ENCODE data around the gene RASSF10. TPM values are rescaled to one million over a fixed set of nuclear protein-coding genes. Genes with fewer than 3 reads are reported as not detected.
"Not testable (repeated sequence)": the region's sequence is repeated elsewhere in the genome, so short reads cannot be mapped to it uniquely, and the experiment has no call there.

The RASSF10 gene
- total and polyA plus RNA-seq, 8 donors = 0.06 to 0.41 (median 0.26) TPM; not detected in 4

DNA sequence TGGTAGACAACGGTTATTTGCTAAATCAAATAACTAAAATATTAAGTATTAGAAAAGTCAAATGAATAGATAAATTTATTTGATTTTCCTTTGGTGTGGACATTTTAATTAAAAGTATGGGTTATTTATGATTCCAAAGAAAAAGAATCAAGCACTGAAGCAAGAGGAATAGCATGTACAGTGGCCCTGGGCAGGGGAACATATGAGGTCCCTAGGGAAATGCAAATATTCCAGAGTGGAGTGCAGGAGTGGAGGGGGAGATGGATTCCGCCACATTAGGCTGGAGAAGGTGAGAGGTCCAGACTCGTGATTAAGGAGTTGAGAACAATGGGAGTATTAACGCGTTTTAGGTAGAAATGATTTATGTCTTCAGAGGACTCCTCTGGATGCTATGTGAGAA lies 30.0 kb downstream of the RASSF10 start:
- Histone ChIP-seq H3K4me3 (no peak overlapping the region), H3K27me3 (no peaks in the 10 kb centered on the region), H3K27ac (no peak overlapping the region), H3K9me3 (no peaks in the 10 kb centered on the region), H3K36me3 (no peaks in the 10 kb centered on the region), H3K4me1 (peaks cover 0 to 4% (median 3%) of the 10 kb centered on the region in 3 donors)
- DNase-seq = no peak
- TF ChIP-seq, protein P1, sequence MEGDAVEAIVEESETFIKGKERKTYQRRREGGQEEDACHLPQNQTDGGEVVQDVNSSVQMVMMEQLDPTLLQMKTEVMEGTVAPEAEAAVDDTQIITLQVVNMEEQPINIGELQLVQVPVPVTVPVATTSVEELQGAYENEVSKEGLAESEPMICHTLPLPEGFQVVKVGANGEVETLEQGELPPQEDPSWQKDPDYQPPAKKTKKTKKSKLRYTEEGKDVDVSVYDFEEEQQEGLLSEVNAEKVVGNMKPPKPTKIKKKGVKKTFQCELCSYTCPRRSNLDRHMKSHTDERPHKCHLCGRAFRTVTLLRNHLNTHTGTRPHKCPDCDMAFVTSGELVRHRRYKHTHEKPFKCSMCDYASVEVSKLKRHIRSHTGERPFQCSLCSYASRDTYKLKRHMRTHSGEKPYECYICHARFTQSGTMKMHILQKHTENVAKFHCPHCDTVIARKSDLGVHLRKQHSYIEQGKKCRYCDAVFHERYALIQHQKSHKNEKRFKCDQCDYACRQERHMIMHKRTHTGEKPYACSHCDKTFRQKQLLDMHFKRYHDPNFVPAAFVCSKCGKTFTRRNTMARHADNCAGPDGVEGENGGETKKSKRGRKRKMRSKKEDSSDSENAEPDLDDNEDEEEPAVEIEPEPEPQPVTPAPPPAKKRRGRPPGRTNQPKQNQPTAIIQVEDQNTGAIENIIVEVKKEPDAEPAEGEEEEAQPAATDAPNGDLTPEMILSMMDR (IDR thresholded peaks at IDR 0.05) = no peak
- ATAC-seq = no peak
- FAIRE-seq = no peak
- intact Hi-C loops (cut with DNase I) = no loop called here
- 87 to 93% methylated on average over 5 of the region's 5 CpGs for WGBS, 2 donors

- Histone ChIP-seq H3K9me3 (no peaks in the 10 kb centered on the region), H3K27ac (no peak overlapping the region), H3K36me3 (no peaks in the 10 kb centered on the region), H3K4me1 (peaks cover 0 to 4% (median 3%) of the 10 kb centered on the region in 3 donors), H3K27me3 (no peaks in the 10 kb centered on the region), H3K4me3 (no peak overlapping the region)
- peak; percentile 37 to 82 (median 47) for ATAC-seq
- intact Hi-C loops (cut with DNase I) = no loop called here
- TF ChIP-seq, protein P1 (IDR thresholded peaks at IDR 0.05) = no peak
- no peak for FAIRE-seq
- DNase-seq = no peak
- 24 to 37% methylated on average over 4 of the region's 4 CpGs for WGBS, 2 donors
Measured at GRCh38 chr11:13040969-13041561, 31.9 kb downstream of the RASSF10 start.

DNA sequence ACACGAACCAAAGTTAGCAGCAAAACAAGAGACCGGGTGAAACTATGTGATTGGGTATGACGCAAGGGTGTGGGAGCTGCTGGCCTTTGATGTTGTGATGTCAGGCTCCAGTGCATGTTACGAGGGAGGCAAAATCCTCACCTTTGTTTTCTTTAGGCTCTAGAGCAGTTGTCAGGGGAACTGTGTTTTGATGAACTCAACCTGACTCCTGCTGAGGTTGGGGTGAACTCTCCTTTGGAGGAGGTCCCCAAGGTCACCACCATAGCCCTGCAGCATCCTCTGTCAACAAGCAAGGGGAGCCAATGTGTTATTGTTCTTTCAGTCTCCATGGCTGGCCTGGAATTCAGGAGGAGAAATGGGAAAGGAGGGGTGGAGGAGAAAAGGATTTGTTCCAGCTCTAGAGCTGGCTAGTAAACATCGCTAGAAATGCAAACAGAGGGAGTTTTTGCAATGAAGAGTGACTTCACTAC lies 33.8 kb downstream of the RASSF10 start:
- Histone ChIP-seq H3K27ac (no peak overlapping the region), H3K4me1 (peaks cover 0 to 4% (median 3%) of the 10 kb centered on the region in 3 donors), H3K9me3 (no peaks in the 10 kb centered on the region), H3K4me3 (no peak overlapping the region), H3K27me3 (no peaks in the 10 kb centered on the region), H3K36me3 (no peaks in the 10 kb centered on the region)
- FAIRE-seq (no peak), DNase-seq (no peak), ATAC-seq (peak in 1 of 4 donors; percentile 28)
- intact Hi-C loops (cut with DNase I) = no loop called here
- TF ChIP-seq, protein P1 (IDR thresholded peaks at IDR 0.05) = no peak
- 73 to 76% methylated on average over 5 of the region's 5 CpGs for WGBS, 2 donors

DNA sequence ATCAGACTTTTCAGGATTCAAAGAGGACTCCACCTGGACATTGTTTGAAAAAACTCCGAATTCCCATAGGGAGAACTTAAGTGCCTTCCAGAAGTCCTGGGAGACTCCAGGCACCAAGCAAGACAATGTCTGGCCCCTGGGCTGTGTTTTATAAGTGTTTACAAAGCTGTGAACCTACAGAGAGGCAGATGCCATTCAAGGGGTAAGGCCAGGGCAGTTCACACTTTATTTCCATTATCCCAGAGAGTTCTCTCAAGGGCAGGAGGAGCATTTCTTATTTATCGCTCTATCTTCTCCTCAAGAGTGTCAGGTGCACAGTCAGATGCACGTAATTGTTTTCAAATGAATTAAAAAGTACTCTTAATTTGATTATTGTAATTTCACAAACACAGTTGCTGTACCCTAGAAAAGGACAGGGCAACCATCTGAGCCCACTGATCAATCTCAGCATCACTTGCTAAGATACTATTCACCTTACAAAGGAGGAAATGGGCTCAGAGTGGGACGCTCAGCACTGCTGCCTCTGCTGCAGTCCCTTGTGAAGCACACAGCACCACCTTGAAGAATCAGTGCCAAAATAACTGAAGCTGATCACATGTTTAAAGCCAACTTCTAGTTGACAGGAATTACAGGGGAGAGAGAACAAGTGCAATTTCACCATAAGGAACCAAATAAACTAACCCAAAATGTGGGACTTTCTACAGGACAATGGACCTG lies 35.0 kb downstream of the RASSF10 start:
- no peaks in the 10 kb centered on the region for H3K27me3 ChIP-seq
- 75 to 76% methylated on average over 4 of the region's 4 CpGs for WGBS, 2 donors
- H3K4me1 ChIP-seq = peaks cover 0 to 3% (median 0%) of the 10 kb centered on the region in 3 donors
- H3K4me3 ChIP-seq = no peak overlapping the region
- ATAC-seq = peak in 1 of 4 donors; percentile 68
- H3K9me3 ChIP-seq = no peaks in the 10 kb centered on the region
- no peak for DNase-seq
- no peak for FAIRE-seq
- H3K36me3 ChIP-seq = no peaks in the 10 kb centered on the region
- TF ChIP-seq, protein P1 (IDR thresholded peaks at IDR 0.05) = no peak
- intact Hi-C loops (cut with DNase I) = no loop called here
- no peak overlapping the region for H3K27ac ChIP-seq

DNA sequence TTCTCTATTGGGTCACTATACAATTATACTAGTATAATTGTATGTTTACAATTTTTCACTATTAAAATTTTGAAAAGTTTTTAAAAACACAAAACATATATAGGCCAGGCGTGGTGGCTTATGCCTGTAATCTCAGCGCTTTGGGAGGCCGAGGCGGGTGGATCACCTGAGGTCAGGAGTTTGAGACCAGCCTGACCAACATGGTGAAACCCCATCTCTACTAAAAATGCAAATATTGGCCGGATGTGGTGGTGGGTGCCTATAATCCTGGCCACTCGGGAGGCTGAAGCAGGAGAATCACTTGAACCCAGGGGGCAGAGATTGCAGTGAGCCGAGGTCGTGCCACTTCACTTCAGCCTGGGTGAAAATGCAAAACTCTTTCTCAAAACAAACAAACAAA lies 36.0 kb downstream of the RASSF10 start:
- H3K27me3 ChIP-seq; FAIRE-seq; H3K4me3 ChIP-seq; ATAC-seq; DNase-seq; intact Hi-C loops (cut with DNase I); H3K36me3 ChIP-seq; H3K9me3 ChIP-seq; H3K27ac ChIP-seq; H3K4me1 ChIP-seq: not testable (repeated sequence)
- 86 to 91% methylated on average over 8 of the region's 8 CpGs for WGBS, 2 donors

Data from pancreas (tissue), 10 donors.